K562 (cell line): ENCODE results near the gene SPTBN4. TPM values are rescaled to one million over a fixed set of nuclear protein-coding genes. Genes with fewer than 3 reads are reported as not detected.

Experiments used
- ATF7 ChIP-seq: fragments of 450-650 bp; IDR thresholded peaks from 2 replicates; pipeline ENCODE4 v1.7.1; 2014; ENCODE audit warnings: mild to moderate bottlenecking, moderate library complexity
- CHD1 ChIP-seq: fragments of 200-600 bp; sonication (generic); IDR thresholded peaks from one replicate; pipeline ENCODE4 v1.6.1; 2012; ENCODE audit warnings: mild to moderate bottlenecking, moderate library complexity, low read length, inconsistent platforms
- ETS2 ChIP-seq: IDR thresholded peaks from 2 replicates; pipeline ENCODE4 v1.6.1; 2016; ENCODE audit warnings: borderline replicate concordance, missing genetic modification characterization, mild to moderate bottlenecking, moderate library complexity, missing compliant biosample characterization; ENCODE audit not compliant: poor library complexity, severe bottlenecking
- NCOA4 ChIP-seq: fragments of 450-650 bp; IDR thresholded peaks from 2 replicates; pipeline ENCODE4 v1.6.1; 2018; ENCODE audit warnings: mild to moderate bottlenecking; ENCODE audit not compliant: partially characterized antibody
- POLR3A ChIP-seq: IDR thresholded peaks from 2 replicates; pipeline ENCODE4 v1.6.1; 2011; ENCODE audit warnings: borderline replicate concordance, mild to moderate bottlenecking, moderate library complexity; ENCODE audit not compliant: insufficient read length, insufficient read depth; ENCODE audit errors: extremely low read depth
- RBM34 ChIP-seq: fragments of 200-400 bp; formaldehyde crosslinking; IDR thresholded peaks from 2 replicates; pipeline ENCODE4 v1.6.1; 2018; ENCODE audit warnings: low read length, borderline replicate concordance; ENCODE audit not compliant: insufficient read depth
- SAFB2 ChIP-seq: fragments of 200-400 bp; formaldehyde crosslinking; IDR thresholded peaks from 2 replicates; pipeline ENCODE4 v1.6.1; 2018; ENCODE audit warnings: borderline replicate concordance, low read length, low read depth, moderate library complexity; ENCODE audit not compliant: severe bottlenecking
- SRSF1 ChIP-seq: fragments of 200-400 bp; formaldehyde crosslinking; IDR thresholded peaks from 2 replicates; pipeline ENCODE4 v1.6.1; 2017; ENCODE audit warnings: mild to moderate bottlenecking, low read depth, low read length, moderate library complexity
- STAT5A ChIP-seq: IDR thresholded peaks from 2 replicates; pipeline ENCODE4 v1.6.1; 2012; ENCODE audit warnings: low read length, inconsistent platforms, borderline replicate concordance
- SUPT5H ChIP-seq: fragments of 450-650 bp; IDR thresholded peaks from 2 replicates; pipeline ENCODE4 v1.6.1; 2016
- TGIF2 ChIP-seq: sonication (generic); formaldehyde crosslinking; IDR thresholded peaks from 2 replicates; pipeline ENCODE4 v1.8.1; 2022; ENCODE audit warnings: mild to moderate bottlenecking, missing genetic modification reagents, moderate library complexity
- U2AF2 ChIP-seq: fragments of 200-400 bp; formaldehyde crosslinking; optimal IDR thresholded peaks from 2 replicates; pipeline ENCODE3; 2017; ENCODE audit warnings: low read depth, mild to moderate bottlenecking, low read length
- ZNF212 ChIP-seq: fragments of 450-650 bp; formaldehyde crosslinking; IDR thresholded peaks from 2 replicates; pipeline ENCODE4 v1.4.0; 2020; ENCODE audit warnings: mild to moderate bottlenecking
- ZNF239 ChIP-seq: fragments of 250-450 bp; sonication (Bioruptor Pico); IDR thresholded peaks from 2 replicates; pipeline ENCODE4 v1.4.0; 2020; ENCODE audit warnings: mild to moderate bottlenecking
- ZNF436 ChIP-seq: fragments of 250-450, 450-650 bp; sonication (Bioruptor Pico); formaldehyde crosslinking; IDR thresholded peaks from 2 replicates; pipeline ENCODE4 v1.7.0; 2020; ENCODE audit warnings: mild to moderate bottlenecking
- ZNF583 ChIP-seq: fragments of 250-450 bp; sonication (Bioruptor Pico); IDR thresholded peaks from 2 replicates; pipeline ENCODE4 v1.4.0; 2020
- polyA plus RNA-seq, 8 experiments: library from polyadenylated mRNA; depleted of rRNA in 4 of 8; stranded (reverse) in 5 of 8; unstranded in 3 of 8; fragments of >200 nt; fragmentation: Nextera tagmentation in 2 of 8; fragmentation: Illumina TruSeq in 1 of 8; extraction: Ambion mirVana in 2 of 8; extraction: Trizol in 1 of 8; gene quantifications; 2 replicates each; pipeline versions ENCODE4 v1.2.1 to v1.2.3, GENCODE V29; 2011 to 2014; ENCODE audit warnings: inconsistent platforms in 1 of 8, missing spikeins in 1 of 8
- total RNA-seq, 7 experiments: library from RNA; depleted of rRNA in 6 of 7; stranded (reverse); fragments of >200 nt in 6 of 7; fragmentation: Illumina TruSeq in 2 of 7; extraction: Trizol in 2 of 7; gene quantifications; 2 replicates each; pipeline versions ENCODE4 v1.2.1 to v1.2.3, GENCODE V29; 2011 to 2021; ENCODE audit warnings: low replicate concordance in 1 of 7
- TF ChIP-seq, protein P1 (sequence below): fragments of 450-650 bp; IDR thresholded peaks from 2 replicates; pipeline ENCODE4 v1.6.1; 2016; ENCODE audit warnings: low read depth, mild to moderate bottlenecking, moderate library complexity
- TF ChIP-seq, protein P2 (sequence below): conservative IDR thresholded peaks from 2 replicates; pipeline ENCODE4 v1.6.1; 2011; ENCODE audit warnings: low read depth, mild to moderate bottlenecking, low read length; ENCODE audit not compliant: control insufficient read depth
- TF ChIP-seq, protein P3 (sequence below): fragments of 450-650 bp; formaldehyde crosslinking; IDR thresholded peaks from 2 replicates; pipeline ENCODE4 v1.4.0; 2022; ENCODE audit warnings: mild to moderate bottlenecking, moderate library complexity

The SPTBN4 gene
- total and polyA plus RNA-seq, 9 of the 15 experiments (the other 6 are each of a cell fraction or from before 2014, with no cell fraction given): 0.01 to 1.5 (median 0.86) TPM

DNA sequence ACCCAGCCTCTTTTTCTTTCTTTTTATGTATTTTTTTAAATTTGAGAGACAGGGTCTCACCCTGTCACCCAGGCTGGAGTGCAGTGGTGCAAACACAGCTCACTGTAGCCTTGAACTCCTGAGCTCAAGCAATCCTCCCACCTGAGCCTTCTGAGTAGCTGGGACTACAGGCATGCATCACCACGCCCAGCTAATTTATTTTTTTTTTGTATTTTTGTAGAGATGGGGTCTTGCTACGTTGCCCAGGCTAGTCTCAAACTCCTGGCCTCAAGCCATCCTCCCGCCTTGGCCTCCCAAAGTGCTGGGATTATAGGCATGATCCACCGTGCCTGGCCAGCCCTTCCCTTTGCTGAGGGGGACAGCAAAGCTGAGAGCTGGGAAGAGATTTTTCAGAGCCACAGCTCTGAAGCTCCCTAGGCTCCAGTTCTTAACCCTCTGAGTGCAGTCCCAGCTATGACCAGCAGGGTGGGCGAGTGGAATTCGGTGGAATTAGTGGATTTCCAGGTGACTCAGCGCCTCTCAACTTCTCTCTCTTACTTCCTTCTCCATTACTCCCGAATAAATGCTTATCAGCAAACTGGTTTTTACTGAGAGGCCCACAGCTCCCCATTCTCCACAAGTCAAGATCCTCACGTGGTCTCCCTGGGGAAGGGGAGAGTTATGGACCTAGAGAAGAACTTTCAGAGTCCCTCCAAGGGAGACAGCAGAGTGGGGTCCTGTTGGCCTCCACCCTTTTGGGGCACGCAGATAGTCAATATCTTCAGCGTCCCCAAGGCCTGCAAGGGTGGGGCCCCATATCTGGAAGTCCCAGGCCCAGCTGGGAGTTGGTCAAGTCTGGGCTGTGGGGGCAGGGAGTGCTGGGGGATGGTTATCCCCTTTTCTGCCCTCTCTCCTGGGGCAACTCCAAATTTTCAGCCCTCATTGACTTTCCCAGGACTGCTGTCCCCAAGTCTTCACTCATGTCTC, 2.5 kb upstream of the SPTBN4 start (continued):
- TF ChIP-seq, protein P1, sequence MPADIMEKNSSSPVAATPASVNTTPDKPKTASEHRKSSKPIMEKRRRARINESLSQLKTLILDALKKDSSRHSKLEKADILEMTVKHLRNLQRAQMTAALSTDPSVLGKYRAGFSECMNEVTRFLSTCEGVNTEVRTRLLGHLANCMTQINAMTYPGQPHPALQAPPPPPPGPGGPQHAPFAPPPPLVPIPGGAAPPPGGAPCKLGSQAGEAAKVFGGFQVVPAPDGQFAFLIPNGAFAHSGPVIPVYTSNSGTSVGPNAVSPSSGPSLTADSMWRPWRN: no peak; the same call in 1 of the 2 replicates
- TF ChIP-seq POLR3A (no peak), ZNF583 (0 out of 2 replicates have a peak, but pooled peaks have one; percentile 69), U2AF2 (no peak), SUPT5H (no peak), ZNF436 (CRISPR knock-in tag) (no peak), SRSF1 (no peak), ZNF239 (CRISPR knock-in tag) (no peak), SAFB2 (no peak), ATF7 (peak; percentile 60; the same call in 1 of the 2 replicates), ZNF212 (CRISPR knock-in tag) (no peak), CHD1 (no peak), RBM34 (no peak), ETS2 (tag) (no peak), STAT5A (peak; percentile 85), TGIF2 (CRISPR knock-in tag) (no peak), NCOA4 (peak; percentile 11)
- TF ChIP-seq, protein P2, sequence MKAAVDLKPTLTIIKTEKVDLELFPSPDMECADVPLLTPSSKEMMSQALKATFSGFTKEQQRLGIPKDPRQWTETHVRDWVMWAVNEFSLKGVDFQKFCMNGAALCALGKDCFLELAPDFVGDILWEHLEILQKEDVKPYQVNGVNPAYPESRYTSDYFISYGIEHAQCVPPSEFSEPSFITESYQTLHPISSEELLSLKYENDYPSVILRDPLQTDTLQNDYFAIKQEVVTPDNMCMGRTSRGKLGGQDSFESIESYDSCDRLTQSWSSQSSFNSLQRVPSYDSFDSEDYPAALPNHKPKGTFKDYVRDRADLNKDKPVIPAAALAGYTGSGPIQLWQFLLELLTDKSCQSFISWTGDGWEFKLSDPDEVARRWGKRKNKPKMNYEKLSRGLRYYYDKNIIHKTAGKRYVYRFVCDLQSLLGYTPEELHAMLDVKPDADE: peak; percentile 84
- TF ChIP-seq, protein P3, sequence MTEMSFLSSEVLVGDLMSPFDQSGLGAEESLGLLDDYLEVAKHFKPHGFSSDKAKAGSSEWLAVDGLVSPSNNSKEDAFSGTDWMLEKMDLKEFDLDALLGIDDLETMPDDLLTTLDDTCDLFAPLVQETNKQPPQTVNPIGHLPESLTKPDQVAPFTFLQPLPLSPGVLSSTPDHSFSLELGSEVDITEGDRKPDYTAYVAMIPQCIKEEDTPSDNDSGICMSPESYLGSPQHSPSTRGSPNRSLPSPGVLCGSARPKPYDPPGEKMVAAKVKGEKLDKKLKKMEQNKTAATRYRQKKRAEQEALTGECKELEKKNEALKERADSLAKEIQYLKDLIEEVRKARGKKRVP (CRISPR knock-in tag): 0 out of 2 replicates have a peak, but pooled peaks have one; percentile 45
